Activated CD8-positive, alpha-beta T cell treated with anti-CD3 and anti-CD28 coated beads, Interleukin-2, amount 10 ng/mL, durations not matched to agents 7 days and 5 days (primary cell): ENCODE data around the gene PROKR1. TPM values are rescaled to one million over a fixed set of nuclear protein-coding genes. Genes with fewer than 3 reads are reported as not detected.

ENCODE experiments used
- ATAC-seq: fragments of 150-1000 bp; cut with Tn5 transposase; one replicate; pipeline ENCODE4 v1.10.0; 2021; ENCODE audit warnings: moderate library complexity
- CTCF ChIA-PET: fragments of 350-600 bp; sonication (Branson Sonifier 250); formaldehyde crosslinking; loops from one replicate; lab custom pipeline; 2021; ENCODE audit warnings: antibody characterized with exemption; lab: Charles Lee
- POLR2A ChIA-PET: fragments of 350-600 bp; sonication (Branson Sonifier 250); formaldehyde crosslinking; loops from one replicate; lab custom pipeline; 2021; ENCODE audit warnings: antibody characterized with exemption; lab: Charles Lee
- DNase-seq: peaks from one replicate; pipeline ENCODE4 v3.0.0-alpha.2; 2020
- H3K27ac Mint-ChIP-seq: one replicate; pipeline ENCODE4 v1.8.0; 2021; ENCODE audit warnings: mild to moderate bottlenecking, mixed read lengths
- H3K27me3 Mint-ChIP-seq: one replicate; pipeline ENCODE4 v1.8.0; 2021; ENCODE audit warnings: low read depth, mixed read lengths
- H3K36me3 Mint-ChIP-seq: one replicate; pipeline ENCODE4 v1.8.0; 2021; ENCODE audit warnings: low read depth, mixed read lengths
- H3K4me1 Mint-ChIP-seq: one replicate; pipeline ENCODE4 v1.8.0; 2021; ENCODE audit warnings: low read depth, mixed read lengths
- H3K4me3 Mint-ChIP-seq: one replicate; pipeline ENCODE4 v1.8.0; 2021; ENCODE audit warnings: mild to moderate bottlenecking, mixed read lengths
- H3K9me3 Mint-ChIP-seq: one replicate; pipeline ENCODE4 v1.8.0; 2022; ENCODE audit warnings: mixed read lengths; ENCODE audit not compliant: insufficient read depth
- total RNA-seq, 2 experiments: library from RNA; stranded (reverse); gene quantifications; one replicate each; pipeline ENCODE4 v1.2.3, GENCODE V29; 2021

The PROKR1 gene
- total RNA-seq, 2 experiments from 2014 or later: not detected

- CTCF ChIA-PET: interaction anchor here (5.0 to 23.9 kb wide), 2 partner anchors 38 to 219 kb away, joined by 68 to 449 read pairs; no protein-coding TSS in a partner anchor
Measured at GRCh38 chr2:68706637-68707036, 63.3 kb downstream of the PROKR1 start.

More at GRCh38 chr2:68706637-68707036, 63.3 kb downstream of the PROKR1 start:
- Mint-ChIP-seq H3K27ac (no peak overlapping the region), H3K4me3 (no peak overlapping the region), H3K36me3 (no peaks in the 10 kb centered on the region), H3K27me3 (peaks cover 6% of the 10 kb centered on the region), H3K4me1 (peaks cover 26% of the 10 kb centered on the region), H3K9me3 (no peaks in the 10 kb centered on the region)
- no peak for ATAC-seq
- POLR2A ChIA-PET: no interaction called here
- DNase-seq: no peak

Other genes starting within 250 kb of the PROKR1 start
- gene FBXO48, start 176.3 kb upstream of the PROKR1 start, total RNA-seq: 1 to 10 TPM; 2.4 to 2.6 TPM
- 1 to 10 TPM; 2.2 to 2.6 TPM for gene APLF, start 176.0 kb upstream of the PROKR1 start, total RNA-seq
- 10 to 100 TPM; 68.2 to 68.7 TPM for gene ARHGAP25, start 91.2 kb downstream of the PROKR1 start, total RNA-seq
- gene BMP10, start 227.8 kb downstream of the PROKR1 start, total RNA-seq: not detected